Dermis microvascular lymphatic vessel endothelial cell (primary cell): ENCODE data around the gene ATRN. TPM values are rescaled to one million over a fixed set of nuclear protein-coding genes. Genes with fewer than 3 reads are reported as not detected.
"Not testable (repeated sequence)": the region's sequence is repeated elsewhere in the genome, so short reads cannot be mapped to it uniquely, and the experiment has no call there.

Experiments used
- DNase-seq, 2 donors: peaks; one replicate each; pipeline versions ENCODE4 v3.0.0 to v3.0.0-alpha.2; 2010; ENCODE audit warnings: low read depth in 2 of 2
- total RNA-seq: library from RNA; depleted of rRNA; stranded (reverse); fragments of >200 nt; gene quantifications from 2 replicates; pipeline ENCODE4 v1.2.1, GENCODE V29; 2014

Gene ATRN
- total RNA-seq, 1 donor from 2014 or later, result 25.0 TPM

- DNase-seq, result peak in 1 of 2 donors; percentile 8
Measured at GRCh38 chr20:3560578-3560977, 89.8 kb downstream of the ATRN start.

- no peak for DNase-seq
Measured at GRCh38 chr20:3563133-3563532, 92.3 kb downstream of the ATRN start.

- DNase-seq, result peak; percentile 52 to 58
Measured at GRCh38 chr20:3563548-3564177, 92.8 kb downstream of the ATRN start.

GRCh38 chr20:3565851-3566250 lies 95.0 kb downstream of the ATRN start:
- no peak for DNase-seq

GRCh38 chr20:3572151-3572550 lies 101.3 kb downstream of the ATRN start:
- DNase-seq, result peak; percentile 20 to 26

- no peak for DNase-seq
Measured at GRCh38 chr20:3576363-3576762, 105.5 kb downstream of the ATRN start.

GRCh38 chr20:3577366-3577765 lies 106.5 kb downstream of the ATRN start:
- DNase-seq, result no peak

DNA sequence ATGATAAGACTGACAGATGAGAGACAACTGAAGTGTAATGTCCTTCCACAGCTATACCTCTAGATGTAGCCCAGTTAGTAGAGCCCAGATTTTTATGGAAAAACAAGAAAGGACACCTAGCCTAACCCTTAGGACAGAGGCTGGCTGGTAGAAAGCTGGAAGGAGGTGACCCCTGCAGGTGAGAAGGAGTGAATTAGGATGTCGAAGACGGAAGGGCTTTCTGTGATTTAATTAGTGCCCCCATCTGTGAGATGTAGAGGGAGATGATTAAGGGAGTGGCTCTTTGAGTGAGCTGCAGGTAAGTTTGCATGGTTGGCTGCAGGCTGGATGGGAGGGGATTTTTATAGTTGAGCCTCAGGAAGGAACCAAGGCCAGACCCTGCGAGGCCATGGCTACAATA lies 109.6 kb downstream of the ATRN start:
- no peak for DNase-seq

- DNase-seq, result no peak
Measured at GRCh38 chr20:3583765-3584164, 112.9 kb downstream of the ATRN start.

DNA sequence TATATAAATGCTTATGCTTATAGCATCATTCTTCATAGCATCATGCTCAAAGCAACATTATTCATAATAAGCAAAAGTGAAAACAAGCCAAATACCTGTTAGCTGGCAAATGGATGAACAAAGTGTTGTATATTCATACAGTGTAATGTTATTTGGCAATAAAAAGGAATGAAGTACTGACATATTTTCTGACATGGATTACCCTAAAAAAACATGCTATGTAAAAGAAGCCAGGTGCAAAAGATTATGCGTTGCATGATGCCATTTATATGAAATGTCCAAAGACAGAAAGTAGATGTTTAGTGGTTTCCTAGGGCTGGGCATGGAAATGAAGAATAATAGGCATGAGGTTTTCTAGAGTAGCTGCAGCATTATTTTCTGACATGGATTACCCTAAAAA lies 115.3 kb downstream of the ATRN start:
- no peak for DNase-seq

DNA sequence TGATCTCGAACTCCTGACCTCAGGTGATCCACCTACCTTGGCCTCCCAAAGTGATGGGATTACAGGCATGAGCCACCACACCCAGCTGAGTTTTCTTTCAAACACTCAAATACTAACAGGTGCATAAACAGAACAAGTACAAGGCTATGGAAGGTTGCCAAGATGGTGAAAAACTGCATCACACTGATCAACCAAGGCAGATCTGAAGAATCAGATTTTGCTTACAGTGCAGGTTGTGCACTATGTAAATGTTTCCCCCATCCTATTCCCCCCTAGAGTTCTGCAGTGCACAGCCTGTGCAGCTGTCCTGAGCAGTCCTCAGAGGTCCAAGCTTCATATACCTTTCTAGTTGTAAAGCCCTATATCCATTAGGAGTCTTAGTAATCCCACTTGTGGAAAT lies 119.3 kb downstream of the ATRN start:
- no peak for DNase-seq

DNA sequence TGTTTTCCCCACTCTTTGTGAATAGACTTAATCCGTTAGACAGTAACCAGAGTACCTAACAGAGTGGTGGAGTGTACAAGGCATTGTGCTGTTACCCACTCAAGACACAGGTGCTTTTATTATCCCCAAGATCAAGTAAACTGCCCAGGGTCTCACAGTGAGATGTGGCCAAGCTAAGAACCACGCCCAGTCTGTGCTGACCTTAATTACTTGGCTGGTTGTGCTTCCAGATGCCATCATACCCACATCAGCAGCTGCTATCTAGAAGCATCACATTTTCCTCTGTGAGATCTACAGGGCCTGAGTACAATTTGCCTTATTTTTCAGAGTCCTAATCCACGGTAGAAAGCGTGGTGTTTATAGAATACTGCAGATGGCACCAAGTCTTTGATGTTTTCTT lies 122.1 kb downstream of the ATRN start:
- no peak for DNase-seq

GRCh38 chr20:3595541-3595940 lies 124.7 kb downstream of the ATRN start:
- no peak for DNase-seq

- DNase-seq, result no peak
Measured at GRCh38 chr20:3603108-3603507, 132.3 kb downstream of the ATRN start.

- not testable (repeated sequence) for DNase-seq
Measured at GRCh38 chr20:3605386-3605886, 134.6 kb downstream of the ATRN start.

DNA sequence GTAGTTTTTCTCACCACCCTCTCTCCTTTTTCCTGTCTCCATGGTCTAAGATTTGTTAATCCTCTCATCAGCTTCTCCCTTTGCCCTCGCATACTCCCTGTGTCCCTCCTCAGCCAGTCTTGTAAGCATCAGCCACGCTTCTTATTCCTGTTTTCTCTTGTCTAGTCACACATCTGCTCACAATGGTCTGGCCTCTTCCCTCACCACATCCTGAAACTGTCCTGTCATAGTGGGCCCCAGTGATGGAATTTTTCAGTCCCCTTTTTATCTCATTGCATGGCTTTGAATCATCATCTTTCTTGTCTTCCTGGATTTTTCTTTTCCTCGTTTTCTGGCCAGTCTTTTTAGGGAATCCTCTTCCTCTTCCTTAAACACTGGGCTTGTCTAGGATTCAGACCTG lies 135.2 kb downstream of the ATRN start:
- no peak for DNase-seq

- DNase-seq, result no peak
Measured at GRCh38 chr20:3611901-3612300, 141.1 kb downstream of the ATRN start.

DNA sequence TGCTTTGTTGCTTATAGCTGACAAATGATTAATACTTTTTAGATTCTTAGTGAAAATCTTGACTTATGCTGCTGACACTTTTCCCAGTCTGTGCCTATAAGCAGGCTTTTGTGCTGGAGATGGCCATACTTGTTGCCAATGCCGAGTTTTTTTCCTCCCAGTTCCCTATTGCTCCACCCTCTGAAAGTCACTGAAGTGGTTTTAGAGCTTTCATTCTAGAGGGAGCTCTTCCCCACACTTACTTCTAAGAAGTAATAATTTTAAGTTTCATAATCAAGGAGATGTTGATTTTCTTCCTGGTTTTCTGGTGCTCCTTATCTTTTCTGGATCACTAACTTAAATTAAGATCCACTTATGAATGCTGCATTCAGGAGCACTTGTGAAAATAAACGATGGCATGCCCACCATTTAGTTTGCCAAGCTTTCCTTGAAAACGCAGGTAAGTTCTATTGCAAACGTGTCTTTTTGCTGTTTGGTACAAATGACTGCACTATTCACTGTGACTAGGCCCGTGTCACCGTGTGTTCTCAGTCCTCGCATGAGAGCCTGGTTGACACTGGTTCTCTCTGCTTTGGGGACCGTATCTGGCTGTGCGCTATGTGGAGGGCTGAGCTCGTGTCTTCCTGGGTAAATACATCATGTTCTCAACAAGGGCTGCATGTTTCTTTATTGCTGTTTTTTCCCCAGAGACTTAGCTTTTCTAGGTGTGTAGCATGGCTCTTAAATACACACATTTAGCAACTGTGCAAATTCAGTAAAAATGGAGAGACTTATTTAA lies 142.2 kb downstream of the ATRN start:
- no peak for DNase-seq

- DNase-seq, result no peak
Measured at GRCh38 chr20:3613821-3614440, 143.1 kb downstream of the ATRN start.

- DNase-seq, result no peak
Measured at GRCh38 chr20:3614466-3614865, 143.6 kb downstream of the ATRN start.

DNA sequence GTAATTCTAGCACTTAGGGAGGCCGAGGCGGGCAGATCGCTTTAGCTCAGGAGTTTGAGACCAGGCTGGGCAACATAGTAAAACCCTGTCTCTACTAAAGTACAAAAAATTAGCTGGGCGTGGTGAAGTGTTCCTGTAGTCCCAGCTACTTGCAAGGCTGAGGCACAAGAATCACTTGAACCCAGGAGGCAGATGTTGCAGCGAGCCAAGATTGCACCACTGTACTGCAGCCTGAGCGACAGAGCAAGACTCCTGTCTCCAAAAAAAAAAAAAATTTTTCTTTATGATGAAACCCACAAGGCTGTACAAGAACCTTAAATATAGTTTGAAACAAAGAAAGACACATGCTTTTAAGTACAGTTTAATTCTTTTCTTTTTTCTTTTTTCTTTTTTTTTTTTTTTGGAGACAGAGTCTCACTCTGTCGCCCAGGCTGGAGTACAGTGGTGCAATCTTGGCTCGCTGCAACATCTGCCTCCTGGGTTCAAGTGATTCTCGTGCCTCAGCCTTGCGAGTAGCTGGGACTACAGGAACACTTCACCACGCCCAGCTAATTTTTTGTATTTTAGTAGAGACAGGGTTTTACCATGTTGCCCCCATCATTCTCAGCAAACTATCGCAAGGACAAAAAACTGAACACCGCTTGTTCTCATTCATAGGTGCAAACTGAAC lies 144.5 kb downstream of the ATRN start:
- not testable (repeated sequence) for DNase-seq

DNA sequence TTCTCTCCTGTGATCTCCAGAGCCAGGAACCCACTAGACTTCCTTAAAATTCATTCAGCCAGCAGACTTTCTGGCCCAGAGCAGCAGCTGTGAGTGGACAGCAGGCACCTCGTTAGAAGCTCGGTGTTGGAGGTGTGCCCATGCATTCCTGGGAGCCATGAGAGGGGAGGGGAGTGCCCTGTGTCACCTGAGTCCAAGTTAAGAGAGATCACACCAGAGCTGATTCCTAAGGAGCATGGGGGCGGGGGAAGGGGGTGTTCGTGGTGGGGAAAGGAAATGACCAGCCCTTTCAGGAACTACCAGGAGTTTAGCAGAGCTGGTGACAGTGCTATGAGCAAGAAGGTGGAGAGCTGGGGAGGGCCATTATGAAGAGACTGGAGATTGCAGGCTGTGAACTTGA lies 145.4 kb downstream of the ATRN start:
- peak in 1 of 2 donors; percentile 5 for DNase-seq
